ENCODE measurements around the gene C11orf58. TPM values are rescaled to one million over a fixed set of nuclear protein-coding genes. Genes with fewer than 3 reads are reported as not detected.

C11orf58 gene
- total and polyA plus RNA-seq, 2 experiments from 2014 or later, result 170 to 185 TPM

DNA sequence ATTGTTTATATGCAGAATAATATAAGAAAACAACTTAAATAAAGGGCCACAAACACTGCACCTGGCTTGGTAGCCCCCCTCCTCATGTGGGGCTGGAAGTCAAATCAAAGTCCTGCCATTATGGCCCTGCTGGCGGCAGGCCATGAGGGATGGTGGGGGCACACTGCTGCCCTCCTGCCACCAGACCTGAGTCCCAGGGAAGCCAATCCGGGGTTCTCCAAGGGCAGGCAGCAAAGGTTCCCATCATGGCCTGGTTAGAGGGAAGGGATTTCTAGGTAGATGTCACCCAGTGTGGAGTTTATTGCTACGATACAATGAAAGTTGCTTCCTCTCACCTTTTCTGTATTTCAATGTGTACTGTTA is 39.1 kb downstream of the C11orf58 start:
- Histone ChIP-seq H3K9me3 (ENCODE audit: low read depth) (no peaks in the 10 kb centered on the region), H3K27me3 (no peaks in the 10 kb centered on the region), H4K20me1 (ENCODE audit: insufficient read depth, poor library complexity, severe bottlenecking) (no peaks in the 10 kb centered on the region), H3K36me3 (replicated peaks; ENCODE audit: insufficient read depth, low read depth) (no peaks in the 10 kb centered on the region), H3K27ac (no peak overlapping the region), H3K4me2 (no peak overlapping the region), H3K4me1 (ENCODE audit: insufficient read depth) (no peaks in the 10 kb centered on the region), H2AFZ (no peak overlapping the region), H3K79me2 (no peaks in the 10 kb centered on the region), H3K9me2 (replicated peaks; ENCODE audit: insufficient read depth) (no peaks in the 10 kb centered on the region), H3K4me3 (no peak overlapping the region)
- TF ChIP-seq CTCF (IDR thresholded peaks at IDR 0.05; ENCODE audit: poor library complexity), result no peak
- no peak for TF ChIP-seq EZH2 (IDR thresholded peaks at IDR 0.05; ENCODE audit: borderline replicate concordance)
- no peak for TF ChIP-seq EZH2phosphoT487 (IDR thresholded peaks at IDR 0.05; ENCODE audit: low read depth, severe bottlenecking, unreplicated experiment)
- no peak for DNase-seq (ENCODE audit: low spot score)
- 93% methylated on average over 3 of the region's 3 CpGs for WGBS (ENCODE audit: low lambda C conversion rate, missing lambda C conversion rate)

DNA sequence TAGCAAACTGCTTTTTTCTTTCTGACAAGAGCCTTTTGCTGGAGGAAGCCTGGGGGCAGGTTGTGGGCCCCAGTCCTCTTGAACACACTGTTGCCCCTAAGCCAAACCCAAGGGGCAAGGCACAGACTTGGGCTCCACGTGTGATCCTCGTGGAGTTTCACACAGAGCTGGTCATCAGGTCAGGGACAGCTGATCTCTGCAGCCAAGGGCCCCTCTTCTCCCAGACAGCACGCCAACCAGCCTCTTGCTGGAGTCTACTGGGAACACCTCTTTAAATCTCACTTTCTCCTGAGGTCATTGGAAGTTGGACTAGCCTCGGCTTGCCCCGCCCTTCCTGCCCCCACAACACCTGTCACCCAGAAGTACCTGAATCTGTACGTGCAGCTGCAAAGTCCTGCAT is 39.8 kb downstream of the C11orf58 start:
- Histone ChIP-seq H3K79me2 (no peaks in the 10 kb centered on the region), H4K20me1 (ENCODE audit: insufficient read depth, poor library complexity, severe bottlenecking) (no peaks in the 10 kb centered on the region), H3K4me1 (ENCODE audit: insufficient read depth) (no peaks in the 10 kb centered on the region), H3K9me3 (ENCODE audit: low read depth) (no peaks in the 10 kb centered on the region), H3K4me2 (no peak overlapping the region), H2AFZ (no peak overlapping the region), H3K36me3 (replicated peaks; ENCODE audit: insufficient read depth, low read depth) (no peaks in the 10 kb centered on the region), H3K27me3 (no peaks in the 10 kb centered on the region), H3K9me2 (replicated peaks; ENCODE audit: insufficient read depth) (no peaks in the 10 kb centered on the region), H3K27ac (no peak overlapping the region), H3K4me3 (no peak overlapping the region)
- WGBS (ENCODE audit: low lambda C conversion rate, missing lambda C conversion rate), result 95% methylated on average over 6 of the region's 6 CpGs
- TF ChIP-seq EZH2phosphoT487 (IDR thresholded peaks at IDR 0.05; ENCODE audit: low read depth, severe bottlenecking, unreplicated experiment) (no peak), EZH2 (IDR thresholded peaks at IDR 0.05; ENCODE audit: borderline replicate concordance) (no peak), CTCF (IDR thresholded peaks at IDR 0.05; ENCODE audit: poor library complexity) (no peak)
- no peak for DNase-seq (ENCODE audit: low spot score)

- H3K36me3 ChIP-seq (replicated peaks; ENCODE audit: insufficient read depth, low read depth), result no peaks in the 10 kb centered on the region
- WGBS (ENCODE audit: low lambda C conversion rate, missing lambda C conversion rate), result 95% methylated on average over 8 of the region's 8 CpGs
Measured at GRCh38 chr11:16778876-16779275, 40.4 kb downstream of the C11orf58 start.

GRCh38 chr11:16779436-16779835 is 41.0 kb downstream of the C11orf58 start:
- H3K4me2 ChIP-seq, result no peak overlapping the region
- H3K27ac ChIP-seq, result no peak overlapping the region
- no peaks in the 10 kb centered on the region for H3K27me3 ChIP-seq
- no peaks in the 10 kb centered on the region for H3K79me2 ChIP-seq
- WGBS (ENCODE audit: low lambda C conversion rate, missing lambda C conversion rate), result 90% methylated on average over 8 of the region's 8 CpGs
- H3K36me3 ChIP-seq (replicated peaks; ENCODE audit: insufficient read depth, low read depth), result no peaks in the 10 kb centered on the region
- no peaks in the 10 kb centered on the region for H3K9me3 ChIP-seq (ENCODE audit: low read depth)
- no peaks in the 10 kb centered on the region for H3K4me1 ChIP-seq (ENCODE audit: insufficient read depth)
- H2AFZ ChIP-seq, result no peak overlapping the region
- no peak overlapping the region for H3K4me3 ChIP-seq
- DNase-seq (ENCODE audit: low spot score), result no peak
- no peaks in the 10 kb centered on the region for H4K20me1 ChIP-seq (ENCODE audit: insufficient read depth, poor library complexity, severe bottlenecking)
- H3K9me2 ChIP-seq (replicated peaks; ENCODE audit: insufficient read depth), result no peaks in the 10 kb centered on the region
- no peak for TF ChIP-seq EZH2phosphoT487 (IDR thresholded peaks at IDR 0.05; ENCODE audit: low read depth, severe bottlenecking, unreplicated experiment)
- no peak for TF ChIP-seq CTCF (IDR thresholded peaks at IDR 0.05; ENCODE audit: poor library complexity)
- no peak for TF ChIP-seq EZH2 (IDR thresholded peaks at IDR 0.05; ENCODE audit: borderline replicate concordance)

More at GRCh38 chr11:16778876-16779275, 40.4 kb downstream of the C11orf58 start:
- Histone ChIP-seq H3K4me2 (no peak overlapping the region), H3K4me3 (no peak overlapping the region), H3K4me1 (ENCODE audit: insufficient read depth) (no peaks in the 10 kb centered on the region), H4K20me1 (ENCODE audit: insufficient read depth, poor library complexity, severe bottlenecking) (no peaks in the 10 kb centered on the region), H3K79me2 (no peaks in the 10 kb centered on the region), H3K9me2 (replicated peaks; ENCODE audit: insufficient read depth) (no peaks in the 10 kb centered on the region), H3K27me3 (no peaks in the 10 kb centered on the region), H3K27ac (no peak overlapping the region), H3K9me3 (ENCODE audit: low read depth) (no peaks in the 10 kb centered on the region), H2AFZ (no peak overlapping the region)
- TF ChIP-seq EZH2phosphoT487 (IDR thresholded peaks at IDR 0.05; ENCODE audit: low read depth, severe bottlenecking, unreplicated experiment) (no peak), EZH2 (IDR thresholded peaks at IDR 0.05; ENCODE audit: borderline replicate concordance) (no peak)
- DNase-seq (ENCODE audit: low spot score), result no peak

Measured in hepatocyte (in vitro differentiated cells).